ENCODE measurements around the gene PALLD.

GRCh38 chr4:168609369-168609768 is 112.5 kb downstream of the PALLD start:
- no peak for TF ChIP-seq POLR2A (IDR thresholded peaks at IDR 0.05)
- no peak for TF ChIP-seq EP300 (IDR thresholded peaks at IDR 0.05)
- no peak for TF ChIP-seq CTCF (IDR thresholded peaks at IDR 0.05)
